CD4-positive, alpha-beta T cell (primary cell): ENCODE measurements around the gene WFDC12. TPM values are rescaled to one million over a fixed set of nuclear protein-coding genes. Genes with fewer than 3 reads are reported as not detected.
"Not testable (repeated sequence)": the region's sequence is repeated elsewhere in the genome, so short reads cannot be mapped to it uniquely, and the experiment has no call there.

Experiments
- ATAC-seq: fragments of 200-7000 bp; cut with Tn5 transposase; one replicate; pipeline ENCODE4 v1.10.0; 2022; ENCODE audit warnings: mild to moderate bottlenecking; ENCODE audit not compliant: poor library complexity
- CTCF ChIA-PET: fragments of 350-600 bp; sonication (Branson Sonifier 250); formaldehyde crosslinking; loops from one replicate; lab custom pipeline; 2021; ENCODE audit warnings: antibody characterized with exemption, inconsistent platforms; lab: Charles Lee
- POLR2A ChIA-PET: fragments of 350-600 bp; sonication (Branson Sonifier 250); formaldehyde crosslinking; loops from one replicate; lab custom pipeline; 2021; ENCODE audit warnings: antibody characterized with exemption, inconsistent platforms; lab: Charles Lee
- DNase-seq, 14 experiments: peaks; one replicate each; pipeline ENCODE4 v3.0.0-alpha.2; 2013 to 2020; ENCODE audit warnings: mixed read lengths in 2 of 14
- H3K27ac ChIP-seq, 2 donors: one replicate each; pipeline versions ENCODE4 v1.5.1 to v1.7.0; 2013; ENCODE audit warnings: low read length in 2 of 2, low read depth in 1 of 2, mild to moderate bottlenecking in 1 of 2
- H3K27me3 ChIP-seq, 2 experiments: 1 replicate in 1 of 2; 2 replicates in 1 of 2; pipeline versions ENCODE4 v1.6.1 to v1.7.0; 2013; ENCODE audit warnings: low read length in 2 of 2, control low read depth in 1 of 2, mild to moderate bottlenecking in 1 of 2, moderate library complexity in 1 of 2; ENCODE audit not compliant: insufficient read depth in 2 of 2, control insufficient read depth in 1 of 2
- H3K36me3 ChIP-seq: one replicate; pipeline ENCODE4 v1.6.1; 2013; ENCODE audit warnings: low read length, control low read depth; ENCODE audit not compliant: insufficient read depth
- H3K4me1 ChIP-seq: one replicate; pipeline ENCODE4 v1.6.1; 2013; ENCODE audit warnings: low read length, control low read depth; ENCODE audit not compliant: insufficient read depth
- H3K4me3 ChIP-seq: one replicate; pipeline ENCODE4 v1.5.1; 2013; ENCODE audit warnings: mild to moderate bottlenecking, low read length, moderate library complexity
- H3K9me3 ChIP-seq, 2 experiments: 1 replicate in 1 of 2; 2 replicates in 1 of 2; pipeline versions ENCODE4 v1.6.1 to v1.7.0; 2013; ENCODE audit warnings: low read length in 2 of 2, mild to moderate bottlenecking in 2 of 2, control low read depth in 1 of 2, moderate library complexity in 1 of 2; ENCODE audit not compliant: control insufficient read depth in 1 of 2, insufficient read depth in 1 of 2
- H3K27ac Mint-ChIP-seq: one replicate; pipeline ENCODE4 v1.8.0; 2020; ENCODE audit warnings: mixed read lengths
- H3K27me3 Mint-ChIP-seq: one replicate; pipeline ENCODE4 v1.8.0; 2021; ENCODE audit warnings: mixed read lengths
- H3K36me3 Mint-ChIP-seq: one replicate; pipeline ENCODE4 v1.8.0; 2021; ENCODE audit warnings: low read depth, mixed read lengths
- H3K4me1 Mint-ChIP-seq: one replicate; pipeline ENCODE4 v1.8.0; 2021; ENCODE audit warnings: low read depth, mixed read lengths
- H3K4me3 Mint-ChIP-seq: one replicate; pipeline ENCODE4 v1.8.0; 2020; ENCODE audit warnings: mild to moderate bottlenecking, mixed read lengths
- H3K9me3 Mint-ChIP-seq: one replicate; pipeline ENCODE4 v1.8.0; 2020; ENCODE audit warnings: mixed read lengths
- intact Hi-C, 2 experiments: fragments of 100-400 bp; cut with DNase I in 1 of 2; cut with micrococcal nuclease in 1 of 2; formaldehyde crosslinking; loops; one replicate each; pipeline versions ENCODE4 v1.15.1 to v1.9.0; 2023 to 2025; cut with DNase I, micrococcal nuclease
- total RNA-seq, 174 experiments: library from RNA in 2 of 174; stranded (reverse) in 2 of 174; gene quantifications; one replicate each; pipeline ENCODE4 v1.2.3 and lab custom pipeline; 2021 to 2026
- TF ChIP-seq, protein P1 (sequence below): fragments of 200-600 bp; IDR thresholded peaks from one replicate; pipeline ENCODE4 v1.8.0; 2022; ENCODE audit warnings: antibody characterized with exemption, mild to moderate bottlenecking

Gene WFDC12
- total RNA-seq, 2 experiments from 2014 or later: not detected

DNA sequence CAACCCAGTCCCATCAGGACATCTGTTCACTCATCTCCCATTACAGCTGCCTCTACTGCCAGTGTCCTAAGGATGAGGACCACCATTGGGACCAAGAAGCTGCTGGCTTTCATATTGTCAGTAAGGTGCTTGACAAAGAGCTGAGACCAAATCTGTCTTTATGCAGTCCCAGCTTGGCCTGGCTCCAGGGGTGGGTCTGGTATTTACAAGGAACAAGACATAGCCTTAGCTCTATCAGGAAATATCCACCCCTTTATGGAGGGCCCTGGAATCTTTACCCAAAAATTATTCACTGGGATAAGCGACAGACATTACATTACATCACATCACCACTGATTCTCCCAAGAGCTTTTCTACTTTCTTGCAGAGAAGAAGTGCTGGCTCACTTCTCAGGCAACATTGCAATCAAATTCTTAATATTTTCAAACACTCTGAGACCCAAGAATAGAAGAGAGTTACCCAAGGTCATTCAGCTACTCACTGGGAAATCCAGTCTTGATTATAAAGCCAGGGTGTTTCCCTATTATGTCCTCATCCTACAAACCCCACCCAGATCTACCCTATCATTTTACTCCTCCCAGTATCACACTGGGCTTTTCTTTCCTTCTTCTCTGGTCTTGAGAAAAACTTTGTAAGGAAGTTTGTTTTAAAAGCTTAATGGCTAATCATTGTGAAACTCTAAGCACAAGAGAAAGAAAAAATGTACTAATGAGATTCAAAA, 39.0 kb upstream of the WFDC12 start:
- CTCF ChIA-PET: no interaction called here
- H3K4me1 Mint-ChIP-seq: no peaks in the 10 kb centered on the region
- intact Hi-C loops: no loop called here

GRCh38 chr20:45157962-45158361, 33.7 kb upstream of the WFDC12 start:
- H3K27ac Mint-ChIP-seq: no peak overlapping the region
- peaks cover 24% of the 10 kb centered on the region for H3K9me3 Mint-ChIP-seq
- Histone ChIP-seq H3K36me3 (no peaks in the 10 kb centered on the region), H3K4me3 (no peak overlapping the region), H3K27ac (no peak overlapping the region), H3K9me3 (peaks cover 11 to 24% of the 10 kb centered on the region in 2 experiments), H3K27me3 (peaks cover 0 to 6% of the 10 kb centered on the region in 2 experiments), H3K4me1 (no peaks in the 10 kb centered on the region)
- ChIA-PET POLR2A (interaction anchor here (0.6 kb wide), 1 partner anchor 219 kb away, joined by 3 read pairs; no protein-coding TSS in a partner anchor), CTCF (interaction anchor here (1.7 kb wide), 1 partner anchor 14 kb away, joined by 3 read pairs; no protein-coding TSS in a partner anchor)
- TF ChIP-seq, protein P1, sequence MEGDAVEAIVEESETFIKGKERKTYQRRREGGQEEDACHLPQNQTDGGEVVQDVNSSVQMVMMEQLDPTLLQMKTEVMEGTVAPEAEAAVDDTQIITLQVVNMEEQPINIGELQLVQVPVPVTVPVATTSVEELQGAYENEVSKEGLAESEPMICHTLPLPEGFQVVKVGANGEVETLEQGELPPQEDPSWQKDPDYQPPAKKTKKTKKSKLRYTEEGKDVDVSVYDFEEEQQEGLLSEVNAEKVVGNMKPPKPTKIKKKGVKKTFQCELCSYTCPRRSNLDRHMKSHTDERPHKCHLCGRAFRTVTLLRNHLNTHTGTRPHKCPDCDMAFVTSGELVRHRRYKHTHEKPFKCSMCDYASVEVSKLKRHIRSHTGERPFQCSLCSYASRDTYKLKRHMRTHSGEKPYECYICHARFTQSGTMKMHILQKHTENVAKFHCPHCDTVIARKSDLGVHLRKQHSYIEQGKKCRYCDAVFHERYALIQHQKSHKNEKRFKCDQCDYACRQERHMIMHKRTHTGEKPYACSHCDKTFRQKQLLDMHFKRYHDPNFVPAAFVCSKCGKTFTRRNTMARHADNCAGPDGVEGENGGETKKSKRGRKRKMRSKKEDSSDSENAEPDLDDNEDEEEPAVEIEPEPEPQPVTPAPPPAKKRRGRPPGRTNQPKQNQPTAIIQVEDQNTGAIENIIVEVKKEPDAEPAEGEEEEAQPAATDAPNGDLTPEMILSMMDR: no peak
- H3K27me3 Mint-ChIP-seq: peaks cover 65% of the 10 kb centered on the region
- no peak overlapping the region for H3K4me3 Mint-ChIP-seq
- DNase-seq: no peak
- H3K4me1 Mint-ChIP-seq: no peaks in the 10 kb centered on the region
- H3K36me3 Mint-ChIP-seq: peaks cover 4% of the 10 kb centered on the region
- intact Hi-C loops: no loop called here
- ATAC-seq: no peak

More for the DNA sequence above, 39.0 kb upstream of the WFDC12 start:
- H3K27me3 ChIP-seq: peaks cover 4 to 23% of the 10 kb centered on the region in 2 experiments
- TF ChIP-seq, protein P1: no peak
- Mint-ChIP-seq H3K36me3 (peaks cover 4% of the 10 kb centered on the region), H3K27me3 (peaks cover 74% of the 10 kb centered on the region), H3K4me3 (no peak overlapping the region), H3K27ac (no peak overlapping the region), H3K9me3 (peaks cover 20% of the 10 kb centered on the region)
- no peaks in the 10 kb centered on the region for H3K4me1 ChIP-seq
- DNase-seq (no peak), ATAC-seq (no peak)
- peaks cover 4 to 21% of the 10 kb centered on the region in 2 experiments for H3K9me3 ChIP-seq
- no peak overlapping the region for H3K27ac ChIP-seq
- H3K36me3 ChIP-seq: no peaks in the 10 kb centered on the region
- POLR2A ChIA-PET: no interaction called here
- H3K4me3 ChIP-seq: no peak overlapping the region

- Histone ChIP-seq H3K4me3 (no peak overlapping the region), H3K9me3 (peaks cover 11 to 20% of the 10 kb centered on the region in 2 experiments), H3K27ac (no peak overlapping the region), H3K4me1 (no peaks in the 10 kb centered on the region), H3K27me3 (peaks cover 0 to 4% of the 10 kb centered on the region in 2 experiments), H3K36me3 (no peaks in the 10 kb centered on the region)
- Mint-ChIP-seq H3K36me3 (peaks cover 4% of the 10 kb centered on the region), H3K4me3 (no peak overlapping the region), H3K9me3 (peaks cover 19% of the 10 kb centered on the region), H3K27me3 (peaks cover 64% of the 10 kb centered on the region), H3K27ac (no peak overlapping the region), H3K4me1 (no peaks in the 10 kb centered on the region)
- ATAC-seq: no peak
- intact Hi-C loops: no loop called here
- POLR2A ChIA-PET: no interaction called here
- DNase-seq: peak in 2 of 14 experiments; percentile 32 to 44
- CTCF ChIA-PET: no interaction called here
- TF ChIP-seq, protein P1: no peak
These were observed 32.4 kb upstream of the WFDC12 start for GRCh38 chr20:45156713-45157112.

GRCh38 chr20:45154794-45155193, 30.5 kb upstream of the WFDC12 start:
- H3K27ac ChIP-seq, H3K4me3 ChIP-seq, H3K4me1 ChIP-seq, intact Hi-C loops, H3K36me3 Mint-ChIP-seq, H3K36me3 ChIP-seq, H3K4me1 Mint-ChIP-seq, POLR2A ChIA-PET, H3K4me3 Mint-ChIP-seq, H3K27ac Mint-ChIP-seq, CTCF ChIA-PET, H3K27me3 ChIP-seq, ATAC-seq: not testable (repeated sequence)
- Mint-ChIP-seq H3K9me3 (peaks cover 16% of the 10 kb centered on the region), H3K27me3 (peaks cover 71% of the 10 kb centered on the region)
- DNase-seq: peak in 2 of 14 experiments; percentile 28 to 42
- H3K9me3 ChIP-seq: peaks cover 7 to 15% of the 10 kb centered on the region in 2 experiments
